HPDE6-E6E7 (cell line): Measurements from ENCODE around the gene FERD3L.
"Not testable (repeated sequence)": the region's sequence is repeated elsewhere in the genome, so short reads cannot be mapped to it uniquely, and the experiment has no call there.

ENCODE experiments used
- DNase-seq: peaks from one replicate; pipeline ENCODE4 v3.0.0; 2011; ENCODE audit warnings: missing footprints; ENCODE audit errors: extremely low spot score

The FERD3L gene, protein sequence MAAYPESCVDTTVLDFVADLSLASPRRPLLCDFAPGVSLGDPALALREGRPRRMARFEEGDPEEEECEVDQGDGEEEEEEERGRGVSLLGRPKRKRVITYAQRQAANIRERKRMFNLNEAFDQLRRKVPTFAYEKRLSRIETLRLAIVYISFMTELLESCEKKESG

DNA sequence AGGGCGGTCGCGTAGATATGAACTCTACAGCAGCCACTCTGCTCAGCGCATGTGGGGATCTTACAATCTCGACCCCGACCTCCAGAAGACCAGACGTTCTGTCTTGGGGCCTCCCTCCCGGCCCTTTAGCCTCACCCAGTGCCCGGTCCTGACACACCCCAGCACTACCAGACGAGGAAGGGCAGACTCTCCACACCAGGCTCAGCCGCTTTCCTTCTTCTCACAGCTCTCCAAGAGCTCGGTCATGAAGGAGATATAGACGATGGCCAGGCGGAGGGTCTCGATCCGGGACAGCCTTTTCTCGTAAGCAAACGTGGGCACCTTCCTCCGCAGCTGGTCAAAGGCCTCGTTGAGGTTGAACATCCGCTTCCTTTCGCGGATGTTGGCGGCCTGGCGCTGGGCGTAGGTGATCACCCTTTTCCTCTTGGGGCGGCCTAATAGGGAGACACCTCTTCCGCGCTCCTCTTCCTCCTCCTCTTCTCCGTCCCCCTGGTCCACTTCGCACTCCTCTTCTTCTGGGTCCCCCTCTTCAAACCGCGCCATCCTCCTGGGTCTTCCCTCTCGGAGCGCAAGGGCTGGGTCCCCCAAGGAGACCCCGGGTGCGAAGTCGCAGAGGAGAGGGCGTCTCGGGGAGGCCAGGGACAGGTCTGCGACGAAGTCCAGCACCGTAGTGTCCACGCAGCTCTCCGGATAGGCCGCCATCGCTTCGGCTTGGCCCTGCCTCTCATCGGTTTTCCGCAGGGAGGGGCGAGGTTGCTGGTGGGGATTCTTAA is at the start of gene FERD3L:
TSS of gene FERD3L (minus strand) at position 761 of the 773 bp plus-strand sequence. CDS start at position 702, 59 bp downstream.
- DNase-seq, result no peak

DNA sequence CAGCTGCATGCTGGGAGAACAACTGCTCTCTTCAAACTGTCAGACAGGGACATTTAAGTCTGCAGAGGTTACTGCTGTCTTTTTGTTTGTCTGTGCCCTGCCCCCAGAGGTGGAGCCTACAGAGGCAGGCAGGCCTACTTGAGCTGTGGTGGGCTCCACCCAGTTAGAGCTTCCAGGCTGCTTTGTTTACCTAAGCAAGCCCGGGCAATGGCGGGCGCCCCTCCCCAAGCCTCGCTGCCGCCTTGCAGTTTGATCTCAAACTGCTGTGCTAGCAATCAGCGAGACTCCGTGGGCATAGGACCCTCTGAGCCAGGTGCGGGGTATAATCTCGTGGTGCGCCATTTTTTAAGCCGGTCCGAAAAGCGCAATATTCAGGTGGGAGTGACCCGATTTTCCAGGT is 49.2 kb upstream of the FERD3L start:
- DNase-seq, result not testable (repeated sequence)

DNA sequence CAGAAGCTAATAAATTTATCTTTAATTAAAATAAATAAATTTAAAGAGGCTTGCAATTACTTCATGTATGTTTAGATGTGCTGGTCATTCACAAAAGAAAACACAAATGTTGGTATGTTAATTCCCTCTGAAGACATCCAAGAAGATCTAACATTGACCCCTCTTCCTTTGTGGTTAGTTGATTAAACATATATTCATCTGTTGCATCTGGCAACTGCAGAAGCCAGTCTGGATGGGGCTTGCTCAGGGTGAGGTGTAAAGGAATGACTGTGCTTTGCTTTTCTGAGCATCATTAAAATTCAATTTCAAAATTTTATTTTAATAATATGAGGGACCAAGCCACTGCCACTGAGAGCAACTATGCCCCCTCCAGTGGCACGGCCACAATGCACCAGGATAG is 36.4 kb upstream of the FERD3L start:
- no peak for DNase-seq

DNA sequence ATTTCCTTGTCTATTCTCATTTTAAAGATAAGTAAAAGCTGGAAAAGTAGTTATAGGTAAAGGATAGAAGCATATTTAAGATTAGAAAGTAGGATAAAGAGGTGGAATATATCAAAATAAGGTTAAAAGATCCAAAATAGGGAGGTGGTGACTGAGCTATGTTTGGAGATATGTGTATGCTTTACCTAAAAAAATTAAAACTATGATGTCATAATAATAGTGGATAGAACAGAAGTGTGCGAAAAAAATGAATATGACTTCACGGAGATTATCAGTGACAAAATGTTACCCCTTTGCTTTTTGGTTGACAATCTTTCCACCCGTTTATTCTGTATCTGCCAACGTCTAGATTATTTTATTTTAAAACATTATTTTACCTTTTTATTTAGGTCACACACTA is 33.4 kb upstream of the FERD3L start:
- DNase-seq, result no peak

DNA sequence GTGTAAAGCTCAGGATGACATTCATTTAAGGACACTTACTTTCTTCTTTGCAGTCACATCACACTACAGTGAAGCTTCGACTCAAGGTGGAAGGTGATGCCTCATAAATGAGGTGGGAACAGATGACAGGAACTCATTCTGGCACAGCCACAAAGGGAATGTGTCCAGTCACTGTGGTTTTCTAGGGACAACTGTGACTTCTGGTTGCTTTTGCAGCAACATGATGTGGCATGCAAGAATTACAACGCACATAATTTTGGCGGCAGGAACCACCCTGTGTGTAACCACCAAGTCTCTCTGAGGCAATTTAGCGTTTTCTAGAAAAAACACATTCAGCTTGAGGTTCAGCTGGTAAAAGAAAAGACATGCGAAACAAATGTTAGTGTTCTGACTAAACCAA is 32.0 kb upstream of the FERD3L start:
- DNase-seq, result no peak

DNA sequence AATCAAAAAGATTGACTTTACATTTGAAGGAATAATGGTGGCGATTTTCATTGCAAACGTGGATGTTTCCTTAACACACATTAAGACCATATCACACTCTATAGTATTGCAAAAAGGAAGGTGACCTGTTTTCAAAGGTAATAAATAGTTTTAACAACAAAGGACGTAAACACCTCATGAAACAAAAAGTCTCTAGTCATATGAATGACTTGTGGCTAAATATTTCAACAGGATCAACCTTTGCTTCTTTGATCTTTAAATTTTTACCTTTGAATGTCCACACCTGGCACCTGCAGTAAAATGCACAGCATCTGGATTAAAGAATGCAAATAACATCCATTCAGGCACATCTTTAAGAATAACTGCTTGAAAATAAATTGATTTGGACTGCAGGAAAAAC is 30.0 kb upstream of the FERD3L start:
- no peak for DNase-seq

DNA sequence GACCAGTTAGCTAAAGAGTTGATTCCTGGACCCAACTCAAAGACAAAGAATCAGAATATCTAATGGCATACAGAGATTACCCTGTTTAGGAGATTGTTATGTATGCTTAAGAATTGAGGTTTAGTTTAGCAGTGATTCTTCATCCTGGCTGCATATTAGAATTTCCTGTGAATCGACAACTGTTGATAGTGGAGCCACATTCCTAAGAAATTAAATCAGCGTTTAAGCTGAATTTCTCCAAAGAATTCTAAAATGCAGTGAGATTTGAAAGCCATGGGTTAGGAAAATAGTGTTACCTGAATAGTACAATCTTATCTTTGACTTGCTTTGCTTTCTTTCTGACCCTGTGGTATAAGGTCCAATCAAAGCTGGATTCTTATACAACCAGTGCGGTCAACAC is 16.4 kb upstream of the FERD3L start:
- DNase-seq, result no peak

DNA sequence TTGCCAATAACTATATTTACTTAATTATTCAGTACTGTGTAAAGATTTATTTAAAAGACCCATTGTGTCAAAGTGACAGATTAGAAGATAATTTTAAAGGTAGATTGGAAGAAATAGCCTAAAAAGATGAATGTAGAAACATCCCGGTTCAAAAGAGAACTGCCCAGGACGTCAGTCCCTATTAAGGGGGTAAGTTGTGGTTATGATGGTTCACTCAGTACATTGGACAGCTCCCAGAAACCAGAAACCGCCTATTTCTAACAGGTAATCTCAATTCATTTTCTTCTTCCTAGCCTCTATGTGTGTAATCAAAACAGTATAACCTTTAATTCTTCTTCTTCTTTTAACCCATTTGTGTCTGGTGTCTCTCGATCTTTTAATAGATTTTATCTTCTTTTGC is 1.5 kb upstream of the FERD3L start:
- DNase-seq, result no peak

DNA sequence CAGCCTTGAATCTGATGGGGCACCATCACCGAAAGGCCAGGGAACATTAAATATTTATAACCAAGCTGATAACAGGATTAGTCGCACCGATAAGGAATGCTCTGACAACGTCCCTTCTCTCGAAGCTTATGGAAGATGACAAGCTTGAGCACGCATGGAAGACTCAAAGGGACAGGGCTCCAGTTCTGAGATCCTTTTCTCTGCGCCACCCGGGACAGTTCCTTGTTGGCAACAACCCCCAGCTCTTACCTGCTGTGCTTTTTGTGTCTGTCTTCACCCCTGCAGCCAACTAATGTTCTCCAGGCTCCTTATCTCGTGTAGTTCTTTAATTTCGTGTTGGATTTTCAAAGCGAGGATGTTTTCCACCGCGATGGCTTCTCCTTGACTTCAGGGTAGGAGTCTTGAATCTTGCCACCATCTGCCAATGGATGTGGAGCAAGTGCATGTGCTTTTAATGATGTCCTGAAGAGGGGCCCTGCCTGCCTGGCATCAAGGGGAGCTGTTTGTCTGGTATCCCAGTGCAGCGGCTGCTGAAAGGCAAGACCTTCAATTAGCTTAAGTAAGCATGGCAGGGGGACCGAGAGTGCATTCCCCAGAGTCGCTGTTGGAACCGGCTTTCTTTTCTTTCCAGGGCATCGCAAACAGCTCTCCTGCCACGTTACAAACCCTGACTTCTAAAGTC is 354 bp upstream of the FERD3L start:
- DNase-seq, result no peak

DNA sequence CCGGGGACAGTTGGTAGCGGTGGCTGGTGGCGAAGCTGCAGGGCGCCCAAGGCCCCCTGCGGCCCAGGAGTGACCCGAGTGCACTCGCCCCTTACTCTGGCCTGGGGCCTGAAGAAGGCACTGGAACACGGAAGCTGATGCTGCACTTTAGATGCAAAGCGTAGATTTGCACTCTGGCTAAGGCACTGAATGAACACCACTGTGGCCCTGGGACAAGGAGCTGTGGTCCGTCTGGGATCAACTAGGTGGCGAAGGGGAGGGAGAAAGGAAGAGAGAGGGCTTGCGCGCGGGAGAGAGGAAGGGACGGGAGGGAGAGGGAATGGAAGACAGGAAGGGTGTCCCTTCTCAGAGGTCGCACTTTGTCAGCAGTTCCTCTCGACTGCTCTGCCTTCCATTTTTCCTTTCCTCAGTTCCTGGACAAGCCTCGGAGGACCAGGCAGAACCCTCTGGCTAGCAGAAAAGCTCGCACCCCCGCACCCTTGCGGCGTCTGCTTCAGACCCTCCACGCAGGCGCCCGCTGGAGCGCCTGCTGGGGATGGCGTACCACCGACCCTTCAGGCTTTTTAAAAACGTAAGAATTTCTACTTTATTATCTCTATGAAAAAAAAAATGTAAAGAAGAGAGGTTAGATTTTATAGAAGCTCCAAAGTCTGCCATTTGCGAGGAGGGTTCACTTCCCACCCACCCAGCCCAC is 1.2 kb downstream of the FERD3L start:
- DNase-seq, result no peak

DNA sequence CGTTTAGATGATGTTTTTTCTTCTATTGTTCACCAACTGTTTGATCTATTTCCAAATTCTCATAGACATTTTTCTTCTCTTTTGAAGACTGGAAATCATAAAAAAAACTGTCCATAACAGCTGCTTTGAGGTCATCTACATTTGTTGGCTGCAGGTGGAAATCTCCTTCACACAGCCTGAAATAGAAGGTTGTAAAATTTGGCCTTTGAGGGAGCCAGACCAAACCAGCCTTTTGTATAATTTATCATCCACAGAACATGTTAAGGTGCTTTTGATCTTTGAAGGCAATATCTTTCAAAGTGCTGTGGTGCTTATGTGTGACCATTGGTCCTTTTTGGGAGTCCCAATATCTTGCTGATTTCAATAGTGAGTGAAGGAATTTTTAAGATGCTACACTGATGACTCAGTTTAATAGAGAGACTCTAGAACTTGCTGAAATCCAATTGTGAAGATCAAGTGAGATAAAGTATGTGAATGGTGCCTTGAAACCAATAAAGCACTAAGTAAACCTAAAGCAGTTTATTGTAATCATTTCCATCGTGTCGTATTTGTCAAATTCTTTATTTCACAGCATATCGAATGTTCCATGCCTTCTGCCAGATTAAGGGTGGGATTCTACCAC is 5.4 kb downstream of the FERD3L start:
- DNase-seq, result no peak

DNA sequence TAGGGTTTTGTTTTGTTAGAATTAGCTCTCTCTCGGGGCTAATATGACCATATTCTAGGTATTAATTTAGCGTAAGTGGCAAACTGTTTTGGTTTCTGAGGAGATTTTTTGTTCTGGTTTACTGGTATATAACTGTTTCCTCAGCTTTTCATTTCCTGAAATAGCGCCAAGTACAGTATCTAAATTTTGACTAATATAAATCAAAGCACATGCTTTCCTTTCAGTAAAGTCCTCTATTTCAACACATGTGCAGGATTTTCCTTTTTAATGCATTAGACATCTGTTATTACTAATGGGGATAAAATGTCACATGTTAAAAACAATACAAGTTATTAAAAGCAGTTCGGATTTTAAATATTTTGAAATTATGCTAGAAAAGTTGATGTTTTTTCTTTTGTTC is 11.3 kb downstream of the FERD3L start:
- DNase-seq, result no peak

DNA sequence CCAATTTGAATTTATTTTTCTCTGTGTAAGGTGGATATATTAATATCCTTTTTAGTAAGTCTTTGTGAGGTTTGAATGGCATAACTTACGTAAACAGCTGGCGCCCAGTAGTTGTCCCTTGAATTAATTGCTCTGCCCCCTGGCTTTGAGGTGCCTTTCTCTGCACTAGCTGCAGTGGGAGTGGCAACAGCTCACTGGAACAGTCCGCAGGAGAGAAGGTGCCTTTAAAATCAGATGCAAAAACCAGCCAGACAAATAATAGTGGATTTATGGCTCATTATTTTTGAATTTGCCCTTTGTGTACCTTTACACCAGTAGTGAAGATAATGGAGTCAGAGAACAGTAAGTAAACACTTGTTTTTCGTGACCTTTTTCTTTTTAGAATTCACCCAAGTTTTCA is 11.8 kb downstream of the FERD3L start:
- DNase-seq, result no peak

DNA sequence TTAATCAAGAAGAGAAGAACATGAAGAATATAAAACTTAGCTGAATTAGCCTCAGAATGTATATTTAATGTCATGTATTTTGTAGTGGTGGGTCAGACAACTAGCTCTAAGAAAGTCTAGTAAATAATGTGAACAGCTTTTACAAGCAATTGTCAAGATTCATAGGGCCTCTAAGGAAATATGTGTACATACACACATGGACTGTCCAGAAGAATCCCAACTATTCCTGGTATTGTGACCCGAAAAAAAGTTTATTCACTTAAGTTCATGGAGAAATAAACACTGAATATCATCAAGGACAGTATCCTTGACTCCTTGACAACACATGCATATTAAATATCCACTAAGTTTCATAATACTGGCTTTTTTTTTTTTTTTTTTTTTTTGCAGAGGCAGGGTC is 16.4 kb downstream of the FERD3L start:
- no peak for DNase-seq

DNA sequence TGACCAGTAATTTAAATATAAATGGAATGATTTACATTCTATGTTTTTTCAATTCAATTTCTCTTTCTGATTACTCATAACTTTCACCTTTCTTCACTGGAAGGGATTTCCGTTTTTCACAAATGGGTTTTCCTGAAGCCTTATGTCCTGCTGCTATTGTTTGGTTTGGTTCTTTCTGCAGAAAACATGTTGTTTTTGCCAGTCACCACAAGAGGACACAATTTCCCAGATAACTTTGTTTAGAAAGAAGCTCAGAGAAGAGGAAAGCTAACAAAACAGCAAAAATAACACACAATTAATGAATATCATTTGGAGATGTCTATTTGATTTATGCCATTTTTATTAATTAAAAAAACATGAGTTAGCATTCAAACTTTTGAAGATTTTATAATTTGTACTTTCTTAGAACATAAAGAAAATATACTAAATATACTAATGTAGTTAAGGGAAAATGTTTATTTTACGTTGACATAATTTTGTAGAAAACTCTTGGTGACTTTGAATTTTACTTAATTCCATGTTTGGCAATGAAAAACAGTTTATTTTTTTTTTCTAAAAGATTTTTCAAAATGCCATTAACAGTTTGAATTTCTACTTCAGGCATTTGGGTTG is 23.1 kb downstream of the FERD3L start:
- no peak for DNase-seq

DNA sequence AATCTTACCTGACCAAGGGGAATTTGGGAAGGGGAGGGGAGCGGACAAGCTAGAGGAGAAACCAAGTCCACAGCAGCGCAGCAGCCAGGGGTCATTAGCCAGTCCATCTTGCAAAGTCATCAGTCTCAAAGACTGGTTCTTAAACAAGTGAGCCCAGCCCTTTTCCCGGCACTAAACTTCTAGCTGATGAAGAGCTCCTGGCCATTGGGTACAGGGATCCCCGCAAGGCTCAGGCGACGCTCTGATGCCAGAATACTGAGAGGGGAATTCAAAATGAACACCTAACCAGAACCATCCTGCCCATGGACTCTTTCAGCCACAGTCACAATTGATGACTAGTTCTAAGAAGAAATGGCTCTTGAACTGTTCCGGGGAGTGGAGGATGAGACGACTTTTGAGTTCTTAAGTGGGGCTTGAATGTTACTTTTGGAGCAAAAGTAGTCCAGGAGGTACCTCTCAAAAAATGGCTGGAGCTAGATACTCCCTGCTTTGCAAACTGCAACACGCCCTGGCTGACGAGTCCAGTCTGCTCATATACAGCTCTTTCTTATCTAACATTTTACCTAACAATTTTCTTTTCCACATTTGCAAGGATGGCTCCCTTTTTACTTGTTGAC is 25.2 kb downstream of the FERD3L start:
- no peak for DNase-seq

DNA sequence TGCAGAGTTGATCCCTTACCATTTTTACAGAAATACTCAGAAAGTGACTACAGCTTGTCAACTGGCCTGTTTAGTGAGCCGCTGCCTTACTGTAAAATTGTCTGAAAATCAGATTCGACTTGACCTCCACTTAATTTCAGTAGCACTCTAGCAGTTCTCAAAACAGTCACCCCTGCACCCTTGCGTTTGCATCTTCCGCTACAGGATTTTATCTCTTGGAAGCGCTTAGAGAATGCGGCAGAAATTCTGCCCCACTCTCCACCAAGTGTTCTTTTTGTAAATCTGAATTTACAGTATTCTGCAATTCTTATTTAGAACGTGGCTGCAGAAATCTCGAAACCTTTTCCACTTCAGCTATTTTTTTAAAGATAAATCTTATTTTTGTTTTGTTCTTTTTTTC is 25.8 kb downstream of the FERD3L start:
- no peak for DNase-seq

DNA sequence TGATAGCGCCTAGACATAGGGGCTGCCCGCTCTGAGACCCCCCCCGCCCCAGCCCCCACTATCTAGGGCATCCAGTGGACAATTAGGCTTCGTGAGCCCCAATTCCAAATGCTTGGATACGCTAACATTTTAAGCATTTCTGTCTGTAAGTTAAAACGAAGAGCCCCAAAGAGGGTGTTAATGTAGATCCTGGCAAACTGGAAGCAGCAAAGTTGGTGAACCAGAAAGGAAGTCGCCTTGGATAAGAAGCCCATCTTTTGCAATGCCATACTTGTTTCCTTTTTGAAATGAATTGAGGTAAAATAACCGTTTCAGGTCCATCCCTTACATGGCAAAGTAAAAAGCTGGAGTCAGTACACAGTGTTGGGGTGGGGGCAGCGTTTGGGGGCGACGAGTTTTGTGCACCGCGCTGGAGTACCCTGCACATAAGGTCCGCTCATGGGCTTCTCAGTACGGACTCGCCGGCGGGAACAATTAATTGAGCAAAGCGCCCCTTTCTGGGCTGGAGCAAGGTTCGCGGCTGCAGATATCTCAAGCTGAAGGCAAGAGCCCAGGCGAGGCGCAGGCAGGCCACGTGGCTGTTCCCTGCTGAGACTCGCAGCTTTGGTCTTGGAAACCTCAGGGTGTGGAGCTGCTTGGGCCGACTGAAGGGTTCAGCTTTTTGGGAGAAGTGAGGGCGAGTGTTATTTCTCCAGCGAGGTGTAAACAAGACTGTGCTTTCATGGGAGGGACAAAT is 26.4 kb downstream of the FERD3L start:
- no peak for DNase-seq

DNA sequence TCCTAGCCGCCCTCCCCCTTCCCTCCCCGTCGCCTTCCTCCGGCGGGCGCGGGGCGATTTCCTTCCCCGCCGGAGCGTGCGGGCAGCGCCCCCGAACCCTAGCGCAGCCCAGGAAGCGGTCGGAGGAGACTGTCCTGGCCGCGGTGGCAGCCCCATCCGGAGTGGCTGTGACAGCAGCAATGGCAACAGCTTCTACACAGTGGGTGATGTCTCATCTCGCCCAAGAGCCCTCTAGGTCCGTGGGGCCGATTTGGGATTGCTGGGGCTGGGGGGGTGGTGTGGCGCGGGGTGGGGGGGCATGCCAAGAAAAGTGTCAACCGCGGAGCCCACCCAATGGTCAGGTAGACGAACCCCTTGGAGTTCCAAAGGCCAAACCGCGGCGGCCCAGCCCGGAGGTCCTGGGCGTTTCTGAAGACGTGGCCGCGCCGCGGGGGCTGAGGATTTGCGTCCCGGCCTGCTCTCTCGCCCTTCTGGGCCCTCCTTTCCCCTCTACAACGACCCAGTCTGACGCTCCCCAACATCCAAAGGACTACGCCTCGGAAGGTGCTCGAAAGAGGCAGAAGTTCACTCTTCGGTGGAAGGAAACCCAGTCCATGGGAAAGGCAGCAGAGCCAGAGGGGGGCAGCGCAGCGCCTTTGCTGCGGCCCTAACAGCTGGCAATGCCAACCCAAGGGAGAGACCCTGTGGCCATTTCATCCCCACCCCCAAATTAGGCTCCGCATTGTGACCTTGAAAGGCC is 27.2 kb downstream of the FERD3L start:
- no peak for DNase-seq
